ENCODE data around the gene GALNT2.

DNA sequence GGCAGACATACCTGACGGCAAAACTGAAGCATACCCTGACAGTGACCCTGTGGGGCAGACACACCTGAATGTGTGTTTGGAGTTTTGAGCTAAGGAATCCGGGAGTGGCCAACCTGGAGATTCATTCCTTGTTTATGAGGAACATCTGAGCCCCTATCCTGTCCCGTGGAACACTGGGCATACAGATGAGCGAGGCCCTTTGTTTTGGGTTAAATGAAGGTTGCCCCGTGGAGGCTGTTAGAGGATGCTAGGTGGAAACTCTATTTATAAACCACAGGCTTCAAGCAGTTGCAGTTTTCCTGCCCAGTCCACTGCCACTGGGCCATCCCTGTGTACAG lies 18.1 kb downstream of the GALNT2 start:
- TF ChIP-seq, protein P1, sequence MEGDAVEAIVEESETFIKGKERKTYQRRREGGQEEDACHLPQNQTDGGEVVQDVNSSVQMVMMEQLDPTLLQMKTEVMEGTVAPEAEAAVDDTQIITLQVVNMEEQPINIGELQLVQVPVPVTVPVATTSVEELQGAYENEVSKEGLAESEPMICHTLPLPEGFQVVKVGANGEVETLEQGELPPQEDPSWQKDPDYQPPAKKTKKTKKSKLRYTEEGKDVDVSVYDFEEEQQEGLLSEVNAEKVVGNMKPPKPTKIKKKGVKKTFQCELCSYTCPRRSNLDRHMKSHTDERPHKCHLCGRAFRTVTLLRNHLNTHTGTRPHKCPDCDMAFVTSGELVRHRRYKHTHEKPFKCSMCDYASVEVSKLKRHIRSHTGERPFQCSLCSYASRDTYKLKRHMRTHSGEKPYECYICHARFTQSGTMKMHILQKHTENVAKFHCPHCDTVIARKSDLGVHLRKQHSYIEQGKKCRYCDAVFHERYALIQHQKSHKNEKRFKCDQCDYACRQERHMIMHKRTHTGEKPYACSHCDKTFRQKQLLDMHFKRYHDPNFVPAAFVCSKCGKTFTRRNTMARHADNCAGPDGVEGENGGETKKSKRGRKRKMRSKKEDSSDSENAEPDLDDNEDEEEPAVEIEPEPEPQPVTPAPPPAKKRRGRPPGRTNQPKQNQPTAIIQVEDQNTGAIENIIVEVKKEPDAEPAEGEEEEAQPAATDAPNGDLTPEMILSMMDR (IDR thresholded peaks at IDR 0.05) = no peak
- TF ChIP-seq EP300 (IDR thresholded peaks at IDR 0.05) = no peak

All from ovary (tissue), 3 donors.